ENCODE measurements around the gene SSR4. TPM values are rescaled to one million over a fixed set of nuclear protein-coding genes. Genes with fewer than 3 reads are reported as not detected.
A peak's percentile ranks its signal among the peaks of the same experiment; 100 is the strongest.

The SSR4 gene
- total and polyA plus RNA-seq, 2 donors = 257 to 328 TPM

DNA sequence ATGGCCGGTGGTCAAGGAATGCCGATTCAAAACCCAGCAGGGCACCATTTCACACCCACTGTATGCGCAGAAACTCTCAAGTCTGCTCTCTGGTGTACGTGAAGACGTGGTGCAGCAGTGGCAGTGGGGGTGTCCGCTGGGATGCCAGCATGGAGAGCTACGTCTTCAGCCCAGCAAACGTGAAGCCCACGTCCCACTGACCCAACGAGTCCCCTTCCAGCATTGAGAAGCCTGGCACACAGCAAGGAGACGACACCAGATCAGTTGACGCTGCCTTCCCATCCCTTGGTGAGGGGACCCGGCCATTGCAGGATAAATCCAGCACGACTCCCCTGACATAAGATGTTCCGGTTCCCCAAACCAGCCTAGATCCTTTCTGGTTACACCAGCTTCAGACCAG is 32.6 kb upstream of the SSR4 start:
- Histone ChIP-seq H3K27me3 (ENCODE audit: control insufficient read depth in 2 of 2, insufficient read depth in 1 of 2, low read length in 1 of 2) (peaks cover 0 to 8% of the 10 kb centered on the region in 2 donors), H3K27ac (ENCODE audit: low read depth in 1 of 2, low read length in 1 of 2) (no peak overlapping the region), H3K9me3 (ENCODE audit: control insufficient read depth in 2 of 2, insufficient read depth in 1 of 2, low read length in 1 of 2) (no peaks in the 10 kb centered on the region), H3K4me3 (ENCODE audit: low read length in 2 of 2) (no peak overlapping the region), H3K36me3 (ENCODE audit: control insufficient read depth in 2 of 2, insufficient read depth in 2 of 2, low read length in 1 of 2) (no peaks in the 10 kb centered on the region), H3K4me1 (ENCODE audit: control insufficient read depth in 2 of 2, insufficient read depth in 2 of 2, low read length in 2 of 2) (peaks cover 0 to 8% of the 10 kb centered on the region in 2 donors)
- 98% methylated on average over 15 of the region's 15 CpGs for WGBS
- DNase-seq (ENCODE audit: low read depth in 6 of 9, low spot score in 9 of 9) = no peak

DNA sequence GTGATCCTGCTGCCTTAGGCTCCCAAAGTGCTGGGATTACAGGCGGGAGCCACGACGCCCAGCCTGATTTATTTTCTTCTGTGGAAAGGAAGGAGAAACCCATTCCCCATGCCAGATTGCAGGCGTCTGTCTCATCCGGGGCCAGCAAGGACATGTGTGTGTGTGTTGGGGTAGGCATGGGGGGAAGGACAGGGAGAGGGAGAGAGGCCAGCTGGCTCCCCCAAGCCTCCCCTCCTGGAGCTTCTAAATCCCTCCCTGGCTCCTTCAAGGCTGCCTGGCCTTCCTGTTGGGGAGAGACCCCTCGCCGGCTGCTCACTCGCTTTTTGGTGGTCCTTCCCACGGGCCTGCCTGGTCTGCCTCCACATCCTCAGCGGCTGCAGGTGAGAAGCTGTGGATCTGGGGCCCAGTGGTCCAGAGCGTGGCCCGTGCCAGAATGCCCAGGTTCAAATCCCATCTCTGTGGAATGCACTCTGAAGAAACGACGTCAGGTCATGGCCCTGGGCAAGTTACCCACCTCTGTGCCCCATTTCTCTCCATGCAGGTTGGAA is 31.8 kb upstream of the SSR4 start:
- 94% methylated on average over 14 of the region's 14 CpGs for WGBS
- Histone ChIP-seq H3K27ac (ENCODE audit: low read depth in 1 of 2, low read length in 1 of 2) (no peak overlapping the region), H3K9me3 (ENCODE audit: control insufficient read depth in 2 of 2, insufficient read depth in 1 of 2, low read length in 1 of 2) (no peaks in the 10 kb centered on the region), H3K27me3 (ENCODE audit: control insufficient read depth in 2 of 2, insufficient read depth in 1 of 2, low read length in 1 of 2) (peaks cover 0 to 10% of the 10 kb centered on the region in 2 donors), H3K4me1 (ENCODE audit: control insufficient read depth in 2 of 2, insufficient read depth in 2 of 2, low read length in 2 of 2) (peaks cover 0 to 8% of the 10 kb centered on the region in 2 donors), H3K36me3 (ENCODE audit: control insufficient read depth in 2 of 2, insufficient read depth in 2 of 2, low read length in 1 of 2) (no peaks in the 10 kb centered on the region), H3K4me3 (ENCODE audit: low read length in 2 of 2) (no peak overlapping the region)
- no peak for DNase-seq (ENCODE audit: low read depth in 6 of 9, low spot score in 9 of 9)

DNA sequence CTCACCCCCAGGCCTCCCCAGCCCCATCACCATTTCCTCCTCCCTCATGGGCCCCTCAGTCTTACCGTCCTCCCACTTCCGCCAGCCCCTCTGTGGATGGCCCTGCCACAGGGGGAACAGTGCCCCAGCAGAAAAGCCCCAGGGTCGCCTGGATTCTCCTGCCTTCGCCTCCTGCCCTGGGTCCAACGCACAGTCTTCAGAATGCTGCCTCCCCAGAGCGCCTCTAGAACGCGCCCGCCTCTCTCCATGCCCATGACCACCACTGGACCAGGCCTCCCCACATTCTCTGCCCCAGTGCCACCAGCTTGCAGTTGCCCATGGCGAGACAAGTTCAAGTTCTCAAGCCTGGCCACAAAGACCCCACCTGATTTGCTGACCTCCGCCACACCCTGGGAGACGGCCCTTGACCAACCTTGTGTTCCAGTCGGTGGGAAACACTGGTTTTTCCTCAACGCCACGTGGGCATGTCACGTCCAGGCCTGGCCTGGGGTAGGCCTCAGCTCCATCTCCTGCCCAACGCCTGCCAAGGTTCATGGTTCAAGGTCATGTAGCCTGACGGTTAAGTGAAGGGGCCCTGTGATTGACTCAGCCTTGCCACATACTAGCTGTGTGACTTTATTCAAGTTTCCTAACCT is 31.1 kb upstream of the SSR4 start:
- peaks cover 0 to 8% of the 10 kb centered on the region in 2 donors for H3K4me1 ChIP-seq (ENCODE audit: control insufficient read depth in 2 of 2, insufficient read depth in 2 of 2, low read length in 2 of 2)
- no peak overlapping the region for H3K27ac ChIP-seq (ENCODE audit: low read depth in 1 of 2, low read length in 1 of 2)
- H3K36me3 ChIP-seq (ENCODE audit: control insufficient read depth in 2 of 2, insufficient read depth in 2 of 2, low read length in 1 of 2) = no peaks in the 10 kb centered on the region
- no peak overlapping the region for H3K4me3 ChIP-seq (ENCODE audit: low read length in 2 of 2)
- no peaks in the 10 kb centered on the region for H3K9me3 ChIP-seq (ENCODE audit: control insufficient read depth in 2 of 2, insufficient read depth in 1 of 2, low read length in 1 of 2)
- 91% methylated on average over 17 of the region's 18 CpGs for WGBS
- peaks cover 0 to 10% of the 10 kb centered on the region in 2 donors for H3K27me3 ChIP-seq (ENCODE audit: control insufficient read depth in 2 of 2, insufficient read depth in 1 of 2, low read length in 1 of 2)
- no peak for DNase-seq (ENCODE audit: low read depth in 6 of 9, low spot score in 9 of 9)

DNA sequence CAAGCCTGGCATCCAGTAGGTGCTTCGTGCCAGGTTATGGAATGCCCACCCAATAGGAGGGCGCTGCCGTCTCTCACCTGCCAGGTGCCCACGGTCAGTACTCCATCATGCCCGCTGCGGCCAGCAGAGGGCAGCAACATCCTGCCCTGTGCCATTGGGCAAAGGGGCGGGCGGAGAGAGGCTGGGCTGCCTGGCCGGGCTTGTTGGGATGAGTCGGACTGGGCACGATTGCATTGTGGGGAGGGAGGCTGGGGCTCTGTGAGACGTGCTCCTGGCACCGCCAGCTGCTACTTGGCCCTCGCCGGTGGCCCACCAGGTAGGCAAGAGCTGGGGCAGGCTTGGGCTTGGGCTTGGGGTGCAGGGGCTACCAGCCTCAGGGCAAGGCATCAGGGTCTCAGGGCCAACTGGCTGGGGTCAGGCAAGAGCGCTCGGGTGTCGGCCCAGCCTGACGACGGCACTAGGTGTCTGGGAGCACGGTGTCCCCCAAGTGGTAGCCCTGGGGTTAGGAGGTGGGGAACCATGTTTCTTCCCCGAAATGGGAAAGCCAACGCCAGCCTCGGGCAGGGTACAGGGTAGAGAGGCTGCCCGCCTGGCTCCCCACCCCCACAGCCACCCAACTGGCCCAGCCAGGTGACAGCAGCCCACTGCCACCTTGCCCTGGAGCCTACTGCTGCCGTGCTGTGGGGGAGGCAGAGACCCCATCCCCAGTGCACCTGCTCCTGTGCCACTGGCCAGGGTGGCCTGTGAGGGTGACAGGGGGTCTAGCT is 30.3 kb upstream of the SSR4 start, which contains the start of gene PLXNB3:
Gene PLXNB3 (plus strand): TSS at position 261 of the 767 bp plus-strand sequence. CDS start 1,287 bp downstream, outside the sequence.
- H3K9me3 ChIP-seq (ENCODE audit: control insufficient read depth in 2 of 2, insufficient read depth in 1 of 2, low read length in 1 of 2) = no peaks in the 10 kb centered on the region
- peaks cover 0 to 8% of the 10 kb centered on the region in 2 donors for H3K4me1 ChIP-seq (ENCODE audit: control insufficient read depth in 2 of 2, insufficient read depth in 2 of 2, low read length in 2 of 2)
- peak in 8 of 9 donors; percentile 26 to 75 (median 42) for DNase-seq (ENCODE audit: low read depth in 6 of 9, low spot score in 9 of 9)
- peaks cover 0 to 10% of the 10 kb centered on the region in 2 donors for H3K27me3 ChIP-seq (ENCODE audit: control insufficient read depth in 2 of 2, insufficient read depth in 1 of 2, low read length in 1 of 2)
- H3K27ac ChIP-seq (ENCODE audit: low read depth in 1 of 2, low read length in 1 of 2) = no peak within 1 kb of the TSS
- H3K36me3 ChIP-seq (ENCODE audit: control insufficient read depth in 2 of 2, insufficient read depth in 2 of 2, low read length in 1 of 2) = no peaks in the 10 kb centered on the region
- 37% methylated on average over 26 of the region's 26 CpGs for WGBS
- H3K4me3 ChIP-seq (ENCODE audit: low read length in 2 of 2) = no peak within 1 kb of the TSS

DNA sequence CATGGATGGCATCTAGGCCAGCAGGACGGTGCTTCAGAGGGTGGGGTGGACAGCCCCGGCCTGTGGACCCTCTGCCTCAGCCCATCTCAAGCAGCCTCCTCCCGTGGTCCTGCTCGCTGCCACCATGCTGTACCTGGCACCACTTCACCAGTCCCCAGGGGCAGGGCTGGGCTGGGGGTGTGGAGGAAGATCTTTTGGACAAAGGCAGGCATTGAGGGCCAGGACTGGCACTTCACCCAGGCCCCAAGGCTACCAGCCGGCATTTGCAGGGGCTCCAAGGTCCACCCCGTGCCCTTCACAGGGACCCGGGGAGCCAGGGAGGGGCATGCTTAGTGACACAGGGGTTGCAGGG is 29.7 kb upstream of the SSR4 start:
- Histone ChIP-seq H3K4me3 (ENCODE audit: low read length in 2 of 2) (no peak overlapping the region), H3K4me1 (ENCODE audit: control insufficient read depth in 2 of 2, insufficient read depth in 2 of 2, low read length in 2 of 2) (peaks cover 0 to 8% of the 10 kb centered on the region in 2 donors), H3K27ac (ENCODE audit: low read depth in 1 of 2, low read length in 1 of 2) (no peak overlapping the region), H3K27me3 (ENCODE audit: control insufficient read depth in 2 of 2, insufficient read depth in 1 of 2, low read length in 1 of 2) (peaks cover 0 to 10% of the 10 kb centered on the region in 2 donors), H3K9me3 (ENCODE audit: control insufficient read depth in 2 of 2, insufficient read depth in 1 of 2, low read length in 1 of 2) (no peaks in the 10 kb centered on the region), H3K36me3 (ENCODE audit: control insufficient read depth in 2 of 2, insufficient read depth in 2 of 2, low read length in 1 of 2) (no peaks in the 10 kb centered on the region)
- DNase-seq (ENCODE audit: low read depth in 6 of 9, low spot score in 9 of 9) = no peak
- 97% methylated on average over 7 of the region's 7 CpGs for WGBS

DNA sequence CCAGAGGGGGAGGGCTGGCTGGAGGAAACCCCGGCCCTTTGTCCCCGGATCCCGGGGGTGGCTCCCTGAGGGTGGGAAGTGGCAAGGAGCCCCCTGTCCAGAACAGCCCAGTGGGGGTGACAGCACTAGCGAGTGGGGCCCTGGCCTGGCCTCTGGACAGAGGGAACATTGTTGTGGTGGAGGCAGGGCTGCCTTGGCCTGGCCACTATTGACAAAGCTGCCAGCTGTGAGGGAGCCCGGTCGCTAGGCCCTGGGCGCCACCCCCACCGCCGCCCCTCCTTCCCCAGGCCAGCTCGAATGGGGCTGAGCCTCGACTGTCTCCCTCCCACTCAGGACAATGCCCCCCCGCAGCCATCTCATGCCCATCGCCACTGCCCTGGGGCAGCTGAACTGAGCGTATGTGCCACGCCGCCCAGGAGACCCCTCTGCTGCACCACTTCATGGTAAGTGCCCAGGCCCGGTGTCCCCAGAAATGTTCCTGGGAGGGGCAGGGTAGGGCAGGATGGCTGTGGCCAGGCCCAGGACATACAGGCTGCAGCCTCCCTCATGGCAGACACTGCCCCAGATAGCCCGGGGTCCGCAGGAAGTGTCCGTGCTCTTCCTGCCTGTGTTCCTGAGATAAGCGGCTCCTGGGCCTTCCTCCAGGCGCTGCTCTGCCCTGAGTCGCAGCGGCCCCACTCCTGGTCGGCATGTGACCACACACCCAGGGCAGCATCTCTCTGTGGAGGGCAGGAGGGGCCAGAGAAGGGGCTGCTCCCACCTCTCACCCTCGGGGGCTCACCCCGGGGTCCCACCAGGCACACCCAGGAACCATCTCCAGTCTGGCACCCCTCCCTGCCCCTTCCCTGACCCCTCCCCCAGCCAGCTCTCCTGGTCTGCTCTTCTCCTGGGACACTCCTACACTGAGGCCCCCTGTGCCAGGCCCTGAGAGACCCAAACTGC is 29.1 kb upstream of the SSR4 start:
- H3K4me3 ChIP-seq (ENCODE audit: low read length in 2 of 2) = no peak overlapping the region
- H3K4me1 ChIP-seq (ENCODE audit: control insufficient read depth in 2 of 2, insufficient read depth in 2 of 2, low read length in 2 of 2) = peaks cover 0 to 8% of the 10 kb centered on the region in 2 donors
- no peaks in the 10 kb centered on the region for H3K36me3 ChIP-seq (ENCODE audit: control insufficient read depth in 2 of 2, insufficient read depth in 2 of 2, low read length in 1 of 2)
- peaks cover 0 to 10% of the 10 kb centered on the region in 2 donors for H3K27me3 ChIP-seq (ENCODE audit: control insufficient read depth in 2 of 2, insufficient read depth in 1 of 2, low read length in 1 of 2)
- 83% methylated on average over 27 of the region's 27 CpGs for WGBS
- no peak overlapping the region for H3K27ac ChIP-seq (ENCODE audit: low read depth in 1 of 2, low read length in 1 of 2)
- no peak for DNase-seq (ENCODE audit: low read depth in 6 of 9, low spot score in 9 of 9)
- H3K9me3 ChIP-seq (ENCODE audit: control insufficient read depth in 2 of 2, insufficient read depth in 1 of 2, low read length in 1 of 2) = no peaks in the 10 kb centered on the region

DNA sequence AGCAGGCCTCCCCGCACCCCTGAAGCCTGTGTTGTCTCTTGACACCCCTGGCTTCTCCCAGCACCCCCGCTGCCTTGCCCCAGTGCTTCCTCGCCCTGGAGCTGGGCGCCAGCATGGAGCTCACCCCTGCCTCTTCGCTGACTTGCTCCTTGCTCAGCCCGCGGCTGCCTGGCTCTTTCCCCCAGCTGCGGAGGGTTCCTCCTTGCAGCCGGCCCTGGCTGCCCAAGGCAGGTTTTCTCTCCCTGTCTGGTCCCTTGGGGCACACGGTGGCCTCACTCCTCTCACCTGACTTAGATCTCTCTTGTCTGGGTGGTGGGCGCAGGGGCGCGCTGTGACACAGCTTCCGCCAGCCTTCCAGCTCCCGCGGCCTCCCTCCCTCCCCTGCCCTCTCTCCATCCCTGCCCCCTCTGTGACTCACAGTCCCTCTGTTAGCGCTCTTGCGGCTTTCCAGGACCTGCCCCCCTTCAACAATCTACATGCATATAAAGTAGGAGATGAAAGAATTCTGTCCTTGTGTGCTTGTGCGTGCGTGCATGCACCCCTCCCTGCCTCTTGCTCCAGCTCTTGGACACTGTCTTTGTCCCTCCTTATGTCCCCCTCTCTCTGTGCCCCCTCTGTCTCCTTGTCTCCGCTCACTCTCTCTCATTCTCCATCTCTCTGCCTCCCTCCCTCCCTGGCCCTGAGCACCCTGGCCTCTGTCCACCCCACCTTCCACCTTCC is 28.2 kb upstream of the SSR4 start:
- WGBS = 20% methylated on average over 21 of the region's 21 CpGs
- no peaks in the 10 kb centered on the region for H3K9me3 ChIP-seq (ENCODE audit: control insufficient read depth in 2 of 2, insufficient read depth in 1 of 2, low read length in 1 of 2)
- H3K36me3 ChIP-seq (ENCODE audit: control insufficient read depth in 2 of 2, insufficient read depth in 2 of 2, low read length in 1 of 2) = no peaks in the 10 kb centered on the region
- H3K4me3 ChIP-seq (ENCODE audit: low read length in 2 of 2) = no peak overlapping the region
- H3K4me1 ChIP-seq (ENCODE audit: control insufficient read depth in 2 of 2, insufficient read depth in 2 of 2, low read length in 2 of 2) = peaks cover 0 to 8% of the 10 kb centered on the region in 2 donors
- H3K27me3 ChIP-seq (ENCODE audit: control insufficient read depth in 2 of 2, insufficient read depth in 1 of 2, low read length in 1 of 2) = peaks cover 0 to 10% of the 10 kb centered on the region in 2 donors
- peak in 2 of 9 donors; percentile 0 to 31 for DNase-seq (ENCODE audit: low read depth in 6 of 9, low spot score in 9 of 9)
- H3K27ac ChIP-seq (ENCODE audit: low read depth in 1 of 2, low read length in 1 of 2) = no peak overlapping the region

DNA sequence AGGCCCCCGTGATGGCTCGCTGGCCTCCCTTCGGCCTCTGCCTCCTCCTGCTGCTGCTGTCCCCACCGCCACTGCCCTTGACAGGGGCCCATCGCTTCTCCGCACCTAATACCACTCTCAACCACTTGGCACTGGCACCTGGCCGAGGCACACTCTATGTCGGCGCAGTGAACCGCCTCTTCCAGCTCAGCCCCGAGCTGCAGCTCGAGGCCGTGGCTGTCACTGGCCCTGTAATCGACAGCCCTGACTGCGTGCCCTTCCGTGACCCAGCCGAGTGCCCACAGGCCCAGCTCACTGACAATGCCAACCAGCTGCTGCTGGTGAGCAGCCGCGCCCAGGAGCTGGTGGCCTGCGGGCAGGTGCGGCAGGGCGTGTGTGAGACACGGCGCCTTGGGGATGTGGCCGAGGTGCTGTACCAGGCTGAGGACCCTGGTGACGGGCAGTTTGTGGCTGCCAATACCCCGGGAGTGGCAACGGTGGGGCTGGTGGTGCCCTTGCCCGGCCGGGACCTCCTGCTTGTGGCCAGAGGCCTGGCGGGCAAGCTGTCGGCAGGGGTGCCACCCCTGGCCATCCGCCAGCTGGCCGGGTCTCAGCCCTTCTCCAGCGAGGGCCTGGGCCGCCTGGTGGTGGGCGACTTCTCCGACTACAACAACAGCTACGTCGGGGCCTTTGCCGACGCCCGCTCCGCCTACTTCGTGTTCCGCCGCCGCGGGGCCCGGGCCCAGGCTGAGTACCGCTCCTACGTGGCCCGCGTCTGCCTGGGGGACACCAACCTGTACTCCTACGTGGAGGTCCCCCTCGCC is 27.4 kb upstream of the SSR4 start:
- DNase-seq (ENCODE audit: low read depth in 6 of 9, low spot score in 9 of 9) = no peak
- H3K4me1 ChIP-seq (ENCODE audit: control insufficient read depth in 2 of 2, insufficient read depth in 2 of 2, low read length in 2 of 2) = peaks cover 0 to 8% of the 10 kb centered on the region in 2 donors
- H3K9me3 ChIP-seq (ENCODE audit: control insufficient read depth in 2 of 2, insufficient read depth in 1 of 2, low read length in 1 of 2) = no peaks in the 10 kb centered on the region
- no peak overlapping the region for H3K27ac ChIP-seq (ENCODE audit: low read depth in 1 of 2, low read length in 1 of 2)
- peaks cover 0 to 10% of the 10 kb centered on the region in 2 donors for H3K27me3 ChIP-seq (ENCODE audit: control insufficient read depth in 2 of 2, insufficient read depth in 1 of 2, low read length in 1 of 2)
- H3K4me3 ChIP-seq (ENCODE audit: low read length in 2 of 2) = no peak overlapping the region
- 96% methylated on average over 56 of the region's 56 CpGs for WGBS
- no peaks in the 10 kb centered on the region for H3K36me3 ChIP-seq (ENCODE audit: control insufficient read depth in 2 of 2, insufficient read depth in 2 of 2, low read length in 1 of 2)
